Prostate gland (tissue), 2 donors: Measurements from ENCODE around the gene RHBDD1.

Experiments
- POLR2A ChIP-seq: fragments of 450-650 bp; IDR thresholded peaks from one replicate; pipeline ENCODE4 v1.6.1; 2016; ENCODE audit warnings: antibody characterized with exemption, mild to moderate bottlenecking
- TF ChIP-seq, protein P1 (sequence below), 4 experiments: fragments of 200-600 bp in 2 of 4; fragments of 450-650 bp in 2 of 4; sonication (generic) in 2 of 4; IDR thresholded peaks; 1 replicate in 3 of 4; 2 replicates in 1 of 4; pipeline ENCODE4 v1.5.1; 2016 to 2019; ENCODE audit warnings: antibody characterized with exemption in 4 of 4, mild to moderate bottlenecking in 2 of 4, moderate library complexity in 2 of 4

DNA sequence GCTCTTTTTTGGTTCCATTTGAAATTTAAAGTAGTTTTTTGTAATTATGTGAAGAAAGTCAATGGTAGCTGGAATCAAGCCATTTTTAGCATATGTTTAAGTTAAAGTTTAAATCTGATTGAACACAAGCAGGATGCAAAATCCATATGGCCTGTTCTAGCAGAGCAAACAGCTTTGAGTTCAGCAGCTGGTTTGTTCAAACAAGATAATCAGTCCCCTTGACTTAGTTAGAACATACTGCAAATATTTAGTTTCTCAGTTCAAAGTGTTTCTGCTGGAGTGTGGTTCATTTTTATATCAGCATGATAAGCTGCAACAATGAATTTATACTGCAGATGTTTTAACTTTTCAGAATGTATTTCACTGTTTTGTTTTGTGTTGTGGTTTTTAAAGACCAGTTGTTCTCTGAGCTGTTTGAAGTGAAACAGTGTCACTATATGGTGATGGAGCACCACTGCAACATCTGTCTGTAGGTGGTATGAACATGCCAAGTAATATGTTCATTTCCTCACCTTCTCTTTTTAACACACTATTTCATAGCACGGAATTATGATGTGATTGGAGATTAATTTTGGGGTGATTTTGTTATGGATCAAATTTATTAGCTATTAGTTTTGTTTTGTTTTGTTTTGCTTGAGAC, 202.8 kb downstream of the RHBDD1 start:
- TF ChIP-seq POLR2A: no peak
- TF ChIP-seq, protein P1, sequence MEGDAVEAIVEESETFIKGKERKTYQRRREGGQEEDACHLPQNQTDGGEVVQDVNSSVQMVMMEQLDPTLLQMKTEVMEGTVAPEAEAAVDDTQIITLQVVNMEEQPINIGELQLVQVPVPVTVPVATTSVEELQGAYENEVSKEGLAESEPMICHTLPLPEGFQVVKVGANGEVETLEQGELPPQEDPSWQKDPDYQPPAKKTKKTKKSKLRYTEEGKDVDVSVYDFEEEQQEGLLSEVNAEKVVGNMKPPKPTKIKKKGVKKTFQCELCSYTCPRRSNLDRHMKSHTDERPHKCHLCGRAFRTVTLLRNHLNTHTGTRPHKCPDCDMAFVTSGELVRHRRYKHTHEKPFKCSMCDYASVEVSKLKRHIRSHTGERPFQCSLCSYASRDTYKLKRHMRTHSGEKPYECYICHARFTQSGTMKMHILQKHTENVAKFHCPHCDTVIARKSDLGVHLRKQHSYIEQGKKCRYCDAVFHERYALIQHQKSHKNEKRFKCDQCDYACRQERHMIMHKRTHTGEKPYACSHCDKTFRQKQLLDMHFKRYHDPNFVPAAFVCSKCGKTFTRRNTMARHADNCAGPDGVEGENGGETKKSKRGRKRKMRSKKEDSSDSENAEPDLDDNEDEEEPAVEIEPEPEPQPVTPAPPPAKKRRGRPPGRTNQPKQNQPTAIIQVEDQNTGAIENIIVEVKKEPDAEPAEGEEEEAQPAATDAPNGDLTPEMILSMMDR (IDR thresholded peaks at IDR 0.05): no peak
